Stimulated activated CD8-positive, alpha-beta memory T cell treated with anti-CD3 and anti-CD28 coated beads, Interleukin-4, amount 100 ng/mL, for 24 hours (primary cell): ENCODE results near the gene MIPOL1.
"Not testable (repeated sequence)": the region's sequence is repeated elsewhere in the genome, so short reads cannot be mapped to it uniquely, and the experiment has no call there.

ENCODE experiments used
- DNase-seq: peaks from one replicate; pipeline ENCODE4 v3.0.0-alpha.2; 2020; ENCODE audit warnings: low read depth

Gene MIPOL1

DNA sequence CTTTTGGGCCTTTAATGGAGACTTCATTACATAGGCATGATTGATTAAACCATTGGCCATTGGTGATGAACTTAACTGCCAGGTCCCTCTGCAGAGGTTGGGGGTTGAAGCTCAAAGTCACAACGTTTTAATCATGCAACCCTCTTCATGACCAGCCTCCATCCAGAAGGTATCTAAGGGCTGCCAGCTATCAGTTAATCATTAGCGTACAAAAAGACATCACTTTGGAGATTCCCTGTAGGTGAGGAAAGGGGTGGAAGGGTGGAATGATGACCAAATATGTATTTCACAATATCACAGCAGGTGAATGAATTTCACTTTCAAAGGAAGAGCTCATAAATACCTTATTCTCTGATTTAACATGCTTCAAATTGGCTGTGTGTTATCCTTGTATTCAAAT is 92.0 kb downstream of the MIPOL1 start:
- DNase-seq, result no peak

DNA sequence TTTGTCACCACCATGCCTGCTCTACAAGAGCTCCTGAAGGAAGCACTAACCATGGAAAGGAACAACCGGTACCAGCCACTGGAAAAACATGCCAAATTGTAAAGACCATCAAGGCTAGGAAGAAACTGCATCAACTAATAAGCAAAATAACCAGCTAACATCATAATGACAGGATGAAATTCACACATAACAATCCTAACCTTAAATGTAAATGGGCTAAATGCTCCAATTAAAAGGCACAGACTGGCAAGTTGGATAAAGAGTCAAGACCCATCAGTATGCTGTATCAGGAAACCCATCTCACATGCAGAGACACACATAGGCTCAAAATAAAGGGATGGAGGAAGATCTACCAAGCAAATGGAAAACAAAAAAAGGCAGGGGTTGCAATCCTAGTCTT is 97.5 kb downstream of the MIPOL1 start:
- not testable (repeated sequence) for DNase-seq

DNA sequence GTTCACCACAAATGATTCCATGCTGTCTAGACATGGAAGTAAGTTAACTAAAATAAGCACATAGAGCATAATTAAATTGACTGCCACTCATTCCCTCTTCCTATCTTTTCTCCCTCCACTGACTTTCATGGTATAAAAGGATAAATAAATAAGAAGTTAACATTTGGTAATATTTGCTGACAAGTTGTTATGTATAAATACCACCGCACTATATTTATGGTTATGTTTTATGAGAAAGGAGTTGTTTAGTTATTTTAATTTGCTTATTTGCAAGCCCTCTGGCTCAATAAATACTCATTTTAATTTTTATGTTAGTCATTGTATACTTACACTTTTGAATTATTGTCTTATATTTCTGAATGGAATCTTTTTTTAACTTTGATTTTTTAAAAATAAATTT is 113.5 kb downstream of the MIPOL1 start:
- no peak for DNase-seq

DNA sequence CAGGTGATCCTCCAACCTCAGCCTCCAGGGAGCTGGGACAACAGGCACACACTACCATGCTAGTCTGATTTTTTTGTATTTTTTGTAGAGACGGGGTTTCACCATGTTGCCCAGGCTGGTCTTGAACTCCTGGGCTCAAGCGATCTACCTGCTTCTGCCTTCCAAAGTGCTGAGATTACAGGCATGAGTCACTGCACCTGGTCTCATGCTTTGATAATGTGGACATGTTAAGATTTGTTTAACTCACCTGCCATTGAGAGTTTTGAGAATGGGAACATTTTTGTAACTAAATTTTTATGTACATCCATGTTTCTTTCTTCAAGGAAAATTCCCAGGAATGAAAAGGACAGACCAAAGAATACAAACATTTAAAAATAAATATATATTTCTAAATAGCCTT is 121.2 kb downstream of the MIPOL1 start:
- no peak for DNase-seq

DNA sequence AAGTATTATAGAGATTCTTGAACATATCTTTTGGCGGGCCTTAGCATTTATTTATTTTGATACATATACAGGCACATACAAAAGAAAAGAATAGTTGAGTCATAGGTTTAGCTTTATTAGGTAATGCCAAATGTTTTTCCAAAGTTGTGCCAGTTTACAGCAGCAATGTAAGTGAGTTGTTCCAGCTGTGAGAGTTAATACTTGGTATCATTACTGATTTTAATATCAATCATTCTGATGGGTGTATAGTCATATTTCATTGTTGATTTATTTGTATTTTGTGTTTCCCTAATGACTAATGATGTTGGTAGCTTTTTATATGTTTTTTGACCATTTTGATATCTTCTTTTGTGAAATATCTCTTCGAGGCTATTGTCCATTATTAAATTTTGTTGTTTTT is 122.4 kb downstream of the MIPOL1 start:
- DNase-seq, result no peak

DNA sequence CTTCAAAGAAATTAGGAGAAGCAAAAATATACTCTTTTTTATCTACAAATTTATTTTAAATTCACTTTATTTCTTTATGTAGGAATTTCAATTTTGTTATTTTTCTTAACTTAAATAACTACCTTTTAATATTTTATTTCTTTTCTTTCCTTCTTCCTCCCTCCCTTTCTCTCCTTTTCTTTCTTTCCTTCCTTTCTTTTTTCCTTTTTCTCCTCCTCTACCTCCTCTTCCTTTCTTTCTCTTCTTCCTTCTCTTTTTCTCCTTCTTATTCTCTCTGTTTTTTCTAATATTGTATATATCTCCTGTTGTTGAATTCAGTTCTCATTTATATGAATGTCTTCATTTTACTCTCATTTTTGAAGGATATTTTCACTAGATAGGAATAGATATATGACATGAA is 127.6 kb downstream of the MIPOL1 start:
- DNase-seq, result no peak

GRCh38 chr14:37326434-37326833 is 128.7 kb downstream of the MIPOL1 start:
- DNase-seq, result no peak

- DNase-seq, result not testable (repeated sequence)
These were observed 130.2 kb downstream of the MIPOL1 start for GRCh38 chr14:37327933-37328332.

DNA sequence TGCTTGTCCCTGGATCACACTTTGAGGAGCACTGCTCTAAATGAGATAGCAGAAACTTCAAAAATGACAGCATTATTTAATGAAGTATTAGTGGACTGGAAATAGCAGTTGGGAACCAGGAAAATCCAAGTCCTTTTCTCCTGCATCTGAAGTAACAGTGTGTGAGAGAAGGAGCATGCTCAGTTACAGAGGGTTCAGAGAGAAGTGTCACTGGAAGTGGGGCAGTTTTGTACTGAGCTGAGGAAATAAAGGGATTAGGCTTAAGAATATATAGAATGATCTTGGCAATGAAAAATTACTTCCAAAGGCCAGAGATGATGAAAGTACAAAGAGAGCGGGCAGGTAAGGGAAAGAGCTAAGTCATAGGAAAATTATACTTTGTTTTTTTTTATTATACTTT is 130.9 kb downstream of the MIPOL1 start:
- no peak for DNase-seq

DNA sequence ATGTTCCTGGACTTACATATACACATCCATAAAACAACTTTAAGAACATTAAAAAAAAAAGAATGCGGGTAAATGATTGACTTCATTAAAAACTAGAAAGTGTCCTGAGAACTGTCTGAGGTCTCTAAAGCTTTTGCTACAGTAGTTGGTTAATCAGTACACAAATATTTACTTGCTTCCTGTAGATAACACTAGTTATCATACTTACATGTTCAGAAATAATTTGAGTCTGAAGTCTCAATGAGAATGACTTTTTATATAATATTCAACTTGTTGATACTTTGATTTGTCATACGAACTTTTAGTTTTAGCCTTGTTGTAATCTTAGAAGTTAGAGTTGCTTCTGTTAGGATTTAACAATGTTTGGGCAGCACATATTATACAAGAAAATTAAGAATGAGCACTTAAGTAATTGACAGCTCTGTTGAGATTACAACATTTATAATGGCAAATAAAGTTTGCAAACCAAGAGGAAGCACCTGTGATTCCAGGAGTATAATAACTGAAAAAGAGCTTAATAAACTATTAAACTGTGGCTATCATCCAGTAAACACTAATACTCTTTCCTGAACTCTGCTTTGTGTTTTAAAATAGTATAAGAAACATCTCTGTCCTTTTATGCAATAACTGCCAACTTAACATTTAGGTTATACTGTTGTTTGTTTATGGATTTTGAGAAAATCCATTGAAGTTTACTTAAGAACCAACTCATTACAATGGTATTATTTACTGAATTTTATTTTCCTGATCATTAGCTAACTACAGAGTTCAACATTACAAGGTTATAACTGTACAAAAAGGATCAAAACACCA is 131.7 kb downstream of the MIPOL1 start:
- no peak for DNase-seq

- DNase-seq, result no peak
These were observed 133.2 kb downstream of the MIPOL1 start for GRCh38 chr14:37330910-37331309.

- no peak for DNase-seq
These were observed 142.6 kb downstream of the MIPOL1 start for GRCh38 chr14:37340353-37340752.

DNA sequence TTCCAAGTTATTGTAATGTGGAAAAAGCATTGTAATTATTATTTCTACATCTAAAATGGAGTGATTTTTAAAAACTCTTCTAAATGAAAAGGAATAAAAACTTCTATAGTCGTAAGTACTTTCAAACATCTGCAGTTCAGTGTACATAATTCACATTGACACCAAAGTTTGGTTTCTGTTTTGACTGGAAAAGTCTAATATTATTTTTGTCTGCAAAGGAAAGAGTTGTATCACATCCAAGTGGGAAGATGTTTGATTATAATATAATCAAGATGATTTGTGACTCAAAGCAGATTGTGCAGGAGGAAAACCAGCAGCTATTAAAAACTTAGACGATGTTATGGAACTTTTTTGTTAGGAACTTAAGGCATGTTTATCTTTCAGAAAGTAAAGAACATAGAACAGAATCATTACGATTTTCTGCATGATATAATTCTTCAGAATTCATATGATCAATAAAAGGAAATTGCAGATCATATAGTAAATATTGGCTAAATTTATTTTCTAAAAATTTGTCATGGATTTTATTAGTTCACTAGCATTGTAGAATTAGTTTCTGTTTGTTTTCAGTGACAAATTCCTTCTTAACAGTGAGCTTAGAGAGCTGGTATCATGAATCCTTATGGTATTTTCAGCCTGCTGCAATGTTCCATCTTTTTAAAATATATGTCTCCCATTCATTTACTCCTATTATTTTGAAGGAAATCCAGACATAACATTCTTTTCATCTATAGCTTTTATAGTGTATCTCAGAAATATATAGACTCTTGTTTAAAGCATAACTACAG is 145.8 kb downstream of the MIPOL1 start:
- no peak for DNase-seq

DNA sequence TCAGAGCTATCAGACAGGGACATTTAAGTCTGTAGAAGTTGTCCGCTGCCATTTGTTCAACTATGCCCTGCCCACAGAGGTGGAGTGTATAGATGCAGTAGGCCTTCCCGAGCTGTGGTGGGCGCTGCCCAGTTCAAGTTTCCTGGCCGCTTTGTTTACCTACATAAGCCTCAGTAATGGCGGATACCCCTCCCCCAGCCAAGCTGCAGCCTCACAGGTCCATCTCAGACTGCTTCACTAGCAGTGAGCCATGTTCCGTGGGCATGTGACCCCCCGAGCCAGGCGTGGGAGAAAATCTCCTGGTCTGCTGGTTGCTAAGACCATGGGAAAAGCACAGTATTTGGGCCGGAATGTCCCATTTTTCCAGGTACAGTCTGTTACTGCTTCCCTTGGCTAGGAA is 165.9 kb downstream of the MIPOL1 start:
- DNase-seq, result no peak

- no peak for DNase-seq
These were observed 171.7 kb downstream of the MIPOL1 start for GRCh38 chr14:37369425-37369824.

DNA sequence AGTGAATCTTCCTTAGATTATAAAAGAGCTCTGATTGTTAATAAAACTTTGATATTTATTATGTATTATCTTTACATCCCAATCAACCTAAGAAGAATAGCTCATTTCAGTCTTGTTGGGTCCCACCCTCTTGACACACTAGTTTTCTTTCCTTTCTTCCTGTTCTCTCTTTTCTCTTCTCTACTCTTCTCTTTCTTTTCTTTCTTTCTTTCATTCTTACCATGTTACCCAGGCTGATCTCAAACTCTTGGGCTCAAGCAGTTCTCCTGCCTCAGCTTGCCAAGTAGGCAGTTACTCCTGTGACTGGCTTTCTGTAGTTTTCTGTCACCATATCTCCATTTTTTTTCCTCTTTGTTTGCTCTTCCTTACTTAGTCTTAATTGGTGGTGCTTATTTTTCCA is 177.8 kb downstream of the MIPOL1 start:
- no peak for DNase-seq

- no peak for DNase-seq
These were observed 179.3 kb downstream of the MIPOL1 start for GRCh38 chr14:37376944-37377609.

GRCh38 chr14:37384870-37385596 is 187.3 kb downstream of the MIPOL1 start:
- DNase-seq, result no peak

GRCh38 chr14:37397157-37397940 is 199.6 kb downstream of the MIPOL1 start:
- not testable (repeated sequence) for DNase-seq

GRCh38 chr14:37397941-37398215 is 200.1 kb downstream of the MIPOL1 start:
- DNase-seq, result no peak

DNA sequence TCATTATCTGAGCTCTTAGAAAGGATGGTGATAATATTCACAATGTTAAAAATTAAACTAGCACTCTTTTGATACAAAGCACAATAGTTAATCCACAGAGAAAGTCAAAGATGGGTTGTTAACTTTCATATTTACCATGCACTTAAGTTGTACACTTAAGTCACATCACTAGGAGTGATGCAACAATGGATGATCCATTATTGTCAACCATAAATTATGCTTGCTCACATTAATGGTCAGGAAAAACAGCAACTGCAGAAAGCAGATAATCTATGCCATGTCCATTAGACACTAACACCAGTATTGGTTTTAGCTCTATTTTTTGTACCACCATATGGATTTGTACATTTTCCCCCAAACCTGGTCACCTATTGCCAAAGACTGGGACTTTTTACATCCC is 201.8 kb downstream of the MIPOL1 start:
- no peak for DNase-seq

GRCh38 chr14:37401093-37401492 is 203.4 kb downstream of the MIPOL1 start:
- DNase-seq, result no peak
